Ascending aorta (tissue), 2 donors: ENCODE measurements around the gene LSMEM2. TPM values are rescaled to one million over a fixed set of nuclear protein-coding genes. Genes with fewer than 3 reads are reported as not detected.

Experiments used
- DNase-seq, 2 donors: peaks; one replicate each; pipeline ENCODE4 v3.0.0-alpha.2; 2019; ENCODE audit warnings: low spot score in 2 of 2
- H3K27ac ChIP-seq, 2 donors: fragments of 200-600 bp; sonication (generic); one replicate each; pipeline ENCODE4 v1.5.1; 2016 to 2017; ENCODE audit warnings: mild to moderate bottlenecking in 1 of 2
- H3K27me3 ChIP-seq: fragments of 200-600 bp; sonication (generic); one replicate; pipeline ENCODE4 v1.5.1; 2017
- H3K36me3 ChIP-seq, 2 donors: fragments of 200-600 bp; sonication (generic); one replicate each; pipeline ENCODE4 v1.5.1; 2016
- H3K4me1 ChIP-seq, 2 donors: fragments of 200-600 bp; sonication (generic); one replicate each; pipeline ENCODE4 v1.5.1; 2016 to 2017; ENCODE audit warnings: mild to moderate bottlenecking in 1 of 2
- H3K4me3 ChIP-seq, 2 donors: fragments of 200-600 bp; sonication (generic); one replicate each; pipeline ENCODE4 v1.5.1; 2016 to 2017; ENCODE audit warnings: mild to moderate bottlenecking in 1 of 2
- H3K9me3 ChIP-seq, 2 donors: fragments of 200-600 bp; sonication (generic); one replicate each; pipeline ENCODE4 v1.5.1; 2016
- CTCF ChIP-seq, 3 experiments: fragments of 200-600 bp in 2 of 3; fragments of 450-650 bp in 1 of 3; sonication (generic) in 2 of 3; IDR thresholded peaks; one replicate each; pipeline ENCODE4 v1.5.1; 2016 to 2019; ENCODE audit warnings: antibody characterized with exemption in 3 of 3, mild to moderate bottlenecking in 1 of 3, moderate library complexity in 1 of 3
- intact Hi-C: fragments of 100-400 bp; cut with DNase I; formaldehyde crosslinking; loops from one replicate; pipeline ENCODE4 v1.15.1; 2023
- total RNA-seq: library from RNA; depleted of rRNA; stranded (reverse); fragments of >200 nt; gene quantifications from one replicate; pipeline ENCODE4 v1.1.0, GENCODE V29; 2016

The LSMEM2 gene
- total RNA-seq, 1 donor from 2014 or later, result not detected

- TF ChIP-seq CTCF (IDR thresholded peaks at IDR 0.05), result no peak
- Histone ChIP-seq H3K36me3 (peaks cover 9 to 10% of the 10 kb centered on the region in 2 donors), H3K27me3 (no peaks in the 10 kb centered on the region), H3K27ac (peak overlapping the region; percentile 92 to 95), H3K9me3 (no peaks in the 10 kb centered on the region), H3K4me3 (peak overlapping the region; percentile 96 to 97), H3K4me1 (peaks cover 36 to 48% of the 10 kb centered on the region in 2 donors)
- peak; percentile 66 to 93 for DNase-seq
- intact Hi-C loops, result loop anchor here (1.0 to 2.0 kb wide), 2 partner anchors 8 to 26 kb away; no protein-coding TSS in a partner anchor
Observed at GRCh38 chr3:50238549-50239026, 40.3 kb upstream of the LSMEM2 start.

- no peaks in the 10 kb centered on the region for H3K27me3 ChIP-seq
- no peak for DNase-seq
- peaks cover 10 to 15% of the 10 kb centered on the region in 2 donors for H3K36me3 ChIP-seq
- H3K27ac ChIP-seq, result peak overlapping the region; percentile 92 to 95
- peaks cover 38 to 54% of the 10 kb centered on the region in 2 donors for H3K4me1 ChIP-seq
- no peak overlapping the region for H3K4me3 ChIP-seq
- intact Hi-C loops, result loop anchor here (2.0 kb wide), 1 partner anchor 25 kb away; no protein-coding TSS in a partner anchor
- no peak for TF ChIP-seq CTCF (IDR thresholded peaks at IDR 0.05)
- no peaks in the 10 kb centered on the region for H3K9me3 ChIP-seq
Observed at GRCh38 chr3:50239649-50240048, 39.2 kb upstream of the LSMEM2 start.

GRCh38 chr3:50241163-50241562, 37.7 kb upstream of the LSMEM2 start:
- intact Hi-C loops, result no loop called here
- H3K4me3 ChIP-seq, result no peak overlapping the region
- no peak for TF ChIP-seq CTCF (IDR thresholded peaks at IDR 0.05)

GRCh38 chr3:50241713-50242380, 37.0 kb upstream of the LSMEM2 start:
- no peak for DNase-seq
- Histone ChIP-seq H3K4me1 (peaks cover 53 to 73% of the 10 kb centered on the region in 2 donors), H3K27me3 (no peaks in the 10 kb centered on the region), H3K4me3 (peak overlapping the region; percentile 7 to 29), H3K36me3 (peaks cover 10 to 15% of the 10 kb centered on the region in 2 donors), H3K9me3 (no peaks in the 10 kb centered on the region), H3K27ac (peak overlapping the region; percentile 92 to 95)
- TF ChIP-seq CTCF (IDR thresholded peaks at IDR 0.05), result no peak
- intact Hi-C loops, result no loop called here

More at GRCh38 chr3:50241163-50241562, 37.7 kb upstream of the LSMEM2 start:
- H3K27ac ChIP-seq, result peak overlapping the region; percentile 92 to 95
- no peaks in the 10 kb centered on the region for H3K27me3 ChIP-seq
- H3K36me3 ChIP-seq, result peaks cover 10 to 15% of the 10 kb centered on the region in 2 donors
- DNase-seq, result no peak
- H3K4me1 ChIP-seq, result peaks cover 47 to 66% of the 10 kb centered on the region in 2 donors
- H3K9me3 ChIP-seq, result no peaks in the 10 kb centered on the region

GRCh38 chr3:50242381-50242770, 36.5 kb upstream of the LSMEM2 start:
- TF ChIP-seq CTCF (IDR thresholded peaks at IDR 0.05), result no peak
- Histone ChIP-seq H3K36me3 (peaks cover 13 to 15% of the 10 kb centered on the region in 2 donors), H3K27me3 (no peaks in the 10 kb centered on the region), H3K27ac (peak overlapping the region; percentile 92 to 95), H3K4me3 (peak overlapping the region; percentile 4 to 29), H3K9me3 (no peaks in the 10 kb centered on the region), H3K4me1 (peaks cover 58 to 78% of the 10 kb centered on the region in 2 donors)
- DNase-seq, result no peak
- intact Hi-C loops, result no loop called here
